ENCODE measurements around the gene NPY. TPM values are rescaled to one million over a fixed set of nuclear protein-coding genes. Genes with fewer than 3 reads are reported as not detected.

Gene NPY
- total RNA-seq, 1 donor, result not detected

DNA sequence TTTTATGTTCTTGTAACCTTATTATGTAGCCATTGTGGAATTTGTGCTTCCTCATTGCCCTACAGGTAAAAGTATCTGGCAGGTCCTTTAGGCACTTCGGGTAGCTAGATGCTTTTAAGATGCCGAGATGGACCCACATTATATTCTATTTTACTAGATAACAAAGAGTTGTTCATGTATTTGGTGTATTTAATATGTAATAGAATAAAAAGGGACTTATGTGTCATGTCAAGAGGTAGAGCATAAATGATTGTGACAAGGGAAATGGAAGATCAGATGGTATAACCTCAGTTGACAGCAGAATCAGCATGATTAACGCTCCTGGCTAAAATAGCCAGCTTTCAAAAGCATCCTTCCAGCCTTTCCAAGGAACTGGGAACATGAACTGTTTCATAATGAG is 50.6 kb downstream of the NPY start:
- Histone ChIP-seq H3K4me3 (ENCODE audit: low read length) (no peak overlapping the region), H3K27me3 (ENCODE audit: insufficient read depth, low read length) (peaks cover 12% of the 10 kb centered on the region), H3K9me3 (ENCODE audit: low read depth, low read length) (no peaks in the 10 kb centered on the region), H3K4me1 (ENCODE audit: insufficient read depth, low read length) (no peaks in the 10 kb centered on the region)

DNA sequence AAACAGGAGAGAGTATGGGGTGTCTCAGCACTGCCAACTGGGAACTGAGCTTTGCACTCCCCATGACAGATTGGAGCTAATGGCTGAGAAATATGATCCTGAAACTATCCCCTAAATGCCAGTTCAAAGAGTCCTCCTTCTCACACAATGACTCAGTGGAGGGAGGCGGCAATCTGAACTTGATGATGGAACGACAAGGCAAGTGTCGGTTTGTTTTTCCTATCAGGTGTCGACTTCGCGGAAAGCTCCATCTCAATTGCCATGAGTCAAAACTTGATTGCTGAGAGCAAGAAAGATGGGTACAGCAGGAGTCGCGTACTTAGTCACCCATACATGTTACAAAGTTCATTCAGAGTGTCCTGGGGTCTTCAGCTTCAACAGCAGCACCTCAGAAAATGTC is 52.5 kb downstream of the NPY start:
- Histone ChIP-seq H3K4me1 (ENCODE audit: insufficient read depth, low read length) (no peaks in the 10 kb centered on the region), H3K27me3 (ENCODE audit: insufficient read depth, low read length) (peaks cover 12% of the 10 kb centered on the region), H3K9me3 (ENCODE audit: low read depth, low read length) (no peaks in the 10 kb centered on the region), H3K4me3 (ENCODE audit: low read length) (no peak overlapping the region)

DNA sequence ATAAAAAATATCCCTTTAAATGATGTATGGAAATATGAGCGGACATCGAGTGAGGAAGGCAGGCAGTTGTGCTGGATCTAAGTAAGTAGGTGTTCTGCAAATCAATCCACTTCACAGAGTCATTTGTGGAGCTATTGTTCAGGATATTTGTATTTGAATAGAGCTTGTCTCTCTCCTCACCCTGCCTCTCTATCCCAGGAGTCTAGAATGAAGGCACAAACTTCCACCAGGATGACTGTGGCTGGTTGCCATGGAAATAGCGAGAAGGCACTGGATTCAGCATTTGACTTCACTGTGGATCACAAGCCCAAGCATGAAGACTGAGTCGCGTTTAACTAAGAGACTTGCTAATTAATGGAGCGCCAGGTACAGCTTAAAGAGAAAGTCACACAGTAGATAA is 53.2 kb downstream of the NPY start:
- H3K9me3 ChIP-seq (ENCODE audit: low read depth, low read length), result no peaks in the 10 kb centered on the region
- H3K4me3 ChIP-seq (ENCODE audit: low read length), result no peak overlapping the region
- no peaks in the 10 kb centered on the region for H3K4me1 ChIP-seq (ENCODE audit: insufficient read depth, low read length)
- peaks cover 12% of the 10 kb centered on the region for H3K27me3 ChIP-seq (ENCODE audit: insufficient read depth, low read length)

DNA sequence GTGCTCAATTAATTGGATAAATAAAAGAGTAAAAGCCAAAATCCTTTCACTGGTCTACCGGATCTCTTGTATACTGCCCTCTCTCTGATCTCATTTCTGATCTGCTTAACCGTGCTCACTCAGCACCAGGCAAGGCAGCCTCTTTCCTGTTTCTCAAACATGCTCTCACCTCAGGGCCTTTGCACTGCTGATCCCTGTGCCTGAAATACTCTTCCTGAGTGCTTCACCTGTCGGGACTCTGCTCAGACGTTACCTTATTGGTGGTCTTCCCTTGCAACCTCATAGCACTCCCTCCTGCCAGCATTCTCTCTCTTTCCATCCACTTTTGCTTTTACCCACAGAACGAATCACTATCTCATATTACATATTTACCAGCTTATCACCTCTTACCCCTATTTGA is 55.6 kb downstream of the NPY start:
- H3K4me3 ChIP-seq (ENCODE audit: low read length), result no peak overlapping the region
- peaks cover 12% of the 10 kb centered on the region for H3K27me3 ChIP-seq (ENCODE audit: insufficient read depth, low read length)
- H3K4me1 ChIP-seq (ENCODE audit: insufficient read depth, low read length), result no peaks in the 10 kb centered on the region
- no peaks in the 10 kb centered on the region for H3K9me3 ChIP-seq (ENCODE audit: low read depth, low read length)

DNA sequence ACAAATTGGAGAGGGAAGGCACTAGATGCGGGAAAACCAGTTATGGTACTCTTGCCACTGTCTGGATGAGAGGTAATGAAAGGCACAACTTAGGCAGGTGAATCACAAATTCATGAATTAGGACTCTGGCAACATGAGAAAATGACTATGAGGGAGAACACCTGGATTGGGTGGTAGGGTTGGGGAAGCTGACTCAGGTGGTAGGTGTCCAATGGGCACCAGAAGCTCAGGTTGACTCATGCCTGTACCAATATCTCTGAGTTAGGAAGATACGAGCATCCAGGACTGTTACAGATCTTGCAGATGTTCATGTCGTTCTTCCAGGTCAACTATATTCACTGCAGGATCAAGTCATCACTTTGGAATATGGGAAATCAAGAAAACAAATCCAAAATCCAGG is 56.7 kb downstream of the NPY start:
- Histone ChIP-seq H3K4me1 (ENCODE audit: insufficient read depth, low read length) (no peaks in the 10 kb centered on the region), H3K9me3 (ENCODE audit: low read depth, low read length) (no peaks in the 10 kb centered on the region), H3K27me3 (ENCODE audit: insufficient read depth, low read length) (peaks cover 12% of the 10 kb centered on the region)

More for the DNA sequence above, 56.7 kb downstream of the NPY start:
- H3K4me3 ChIP-seq (ENCODE audit: low read length), result no peak overlapping the region
